Adipocyte (in vitro differentiated cells): ENCODE data around the gene LRRC14B.

ENCODE experiments used
- DNase-seq: peaks from one replicate; pipeline ENCODE4 v3.0.0-alpha.2; 2015; ENCODE audit warnings: low read depth
- H3K27me3 ChIP-seq: replicated peaks from 2 replicates; pipeline ENCODE4 v1.7.0; 2013; ENCODE audit warnings: mild to moderate bottlenecking, low read length, moderate library complexity; ENCODE audit not compliant: control insufficient read depth, insufficient read depth
- H3K36me3 ChIP-seq: 2 replicates; pipeline ENCODE4 v1.7.0; 2013; ENCODE audit warnings: low read length, mild to moderate bottlenecking, moderate library complexity; ENCODE audit not compliant: control insufficient read depth, insufficient read depth, severe bottlenecking
- H3K4me1 ChIP-seq: 2 replicates; pipeline ENCODE4 v1.7.0; 2013; ENCODE audit warnings: mild to moderate bottlenecking, low read length, moderate library complexity; ENCODE audit not compliant: control insufficient read depth, insufficient read depth
- H3K4me3 ChIP-seq: 2 replicates; pipeline ENCODE4 v1.7.0; 2013; ENCODE audit warnings: mild to moderate bottlenecking, low read length, moderate library complexity
- H3K9ac ChIP-seq: 2 replicates; pipeline ENCODE4 v1.7.0; 2013; ENCODE audit warnings: mild to moderate bottlenecking, low read length, moderate library complexity
- H3K9me3 ChIP-seq: 2 replicates; pipeline ENCODE4 v1.7.0; 2013; ENCODE audit warnings: mild to moderate bottlenecking, low read length, moderate library complexity; ENCODE audit not compliant: control insufficient read depth

LRRC14B gene

DNA sequence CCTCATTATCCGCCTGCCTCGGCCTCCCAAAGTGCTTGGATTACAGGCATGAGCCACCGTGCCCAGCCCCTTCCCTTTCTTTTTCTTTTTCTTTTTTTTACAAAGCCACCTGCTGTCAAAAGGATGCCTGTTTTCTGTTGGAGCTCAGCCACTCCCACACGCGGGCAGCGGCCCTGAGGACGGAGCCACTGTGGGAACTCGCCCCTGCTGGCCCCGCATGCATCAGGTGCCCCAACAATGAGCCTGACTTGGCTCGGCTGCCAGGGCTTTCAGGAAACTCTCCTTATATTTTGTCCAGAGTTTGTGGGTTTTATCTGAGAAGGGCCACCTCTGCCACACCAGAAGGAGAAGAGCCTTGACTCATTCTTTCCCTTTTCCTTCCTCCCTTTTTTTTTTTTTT, 37.1 kb upstream of the LRRC14B start:
- H3K9me3 ChIP-seq: no peaks in the 10 kb centered on the region
- no peaks in the 10 kb centered on the region for H3K4me1 ChIP-seq
- H3K9ac ChIP-seq: no peak overlapping the region
- DNase-seq: no peak
- H3K4me3 ChIP-seq: no peak overlapping the region
- peaks cover 17% of the 10 kb centered on the region for H3K27me3 ChIP-seq
- no peaks in the 10 kb centered on the region for H3K36me3 ChIP-seq

- Histone ChIP-seq H3K36me3 (no peaks in the 10 kb centered on the region), H3K27me3 (peaks cover 17% of the 10 kb centered on the region)
- DNase-seq: no peak
These were observed 36.5 kb upstream of the LRRC14B start for GRCh38 chr5:154826-155225.

GRCh38 chr5:155651-156410, 35.5 kb upstream of the LRRC14B start:
- no peaks in the 10 kb centered on the region for H3K36me3 ChIP-seq
- no peak overlapping the region for H3K9ac ChIP-seq

More at GRCh38 chr5:154826-155225, 36.5 kb upstream of the LRRC14B start:
- no peaks in the 10 kb centered on the region for H3K9me3 ChIP-seq
- no peak overlapping the region for H3K9ac ChIP-seq
- no peaks in the 10 kb centered on the region for H3K4me1 ChIP-seq
- H3K4me3 ChIP-seq: no peak overlapping the region

DNA sequence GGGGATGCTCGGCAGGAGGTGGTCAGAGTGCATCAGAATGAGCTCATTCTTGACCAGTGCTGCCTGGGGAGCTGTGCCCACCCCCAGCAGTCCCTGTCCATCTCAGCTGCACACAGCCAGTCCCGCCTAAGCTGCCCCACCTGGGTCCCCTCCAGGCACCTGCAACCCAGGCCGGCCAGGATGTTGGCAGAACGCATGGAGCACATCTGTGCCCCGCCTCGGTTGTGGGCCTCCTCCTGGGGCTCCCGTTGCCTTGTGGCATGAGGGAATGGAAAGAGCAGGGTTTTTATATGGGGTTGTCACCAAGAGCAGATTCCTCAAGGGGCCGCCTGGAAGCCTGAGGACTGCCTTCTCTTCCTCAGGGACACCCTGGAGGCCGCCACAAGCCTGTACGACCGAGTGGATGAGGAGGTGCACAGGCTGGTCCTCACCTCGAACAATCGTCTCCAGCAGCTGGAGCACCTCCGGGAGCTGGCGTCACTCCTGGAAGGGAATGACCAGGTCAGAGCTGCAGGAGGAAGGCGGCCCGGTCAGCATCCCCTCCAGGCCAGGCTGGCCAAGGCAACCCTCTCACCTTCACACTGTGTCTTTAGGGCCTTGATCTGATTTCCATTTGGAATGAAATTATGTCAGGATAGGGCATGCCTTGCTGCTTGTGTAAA, 34.8 kb upstream of the LRRC14B start:
- DNase-seq: no peak
- no peaks in the 10 kb centered on the region for H3K4me1 ChIP-seq
- no peaks in the 10 kb centered on the region for H3K9me3 ChIP-seq
- no peak overlapping the region for H3K4me3 ChIP-seq
- no peak overlapping the region for H3K9ac ChIP-seq
- H3K27me3 ChIP-seq: peaks cover 17% of the 10 kb centered on the region
- no peaks in the 10 kb centered on the region for H3K36me3 ChIP-seq

More at GRCh38 chr5:155651-156410, 35.5 kb upstream of the LRRC14B start:
- no peak for DNase-seq
- H3K4me3 ChIP-seq: no peak overlapping the region
- no peaks in the 10 kb centered on the region for H3K9me3 ChIP-seq
- peaks cover 18% of the 10 kb centered on the region for H3K27me3 ChIP-seq
- no peaks in the 10 kb centered on the region for H3K4me1 ChIP-seq

- H3K36me3 ChIP-seq: no peaks in the 10 kb centered on the region
- no peak overlapping the region for H3K9ac ChIP-seq
These were observed 34.1 kb upstream of the LRRC14B start for GRCh38 chr5:157126-157715.

DNA sequence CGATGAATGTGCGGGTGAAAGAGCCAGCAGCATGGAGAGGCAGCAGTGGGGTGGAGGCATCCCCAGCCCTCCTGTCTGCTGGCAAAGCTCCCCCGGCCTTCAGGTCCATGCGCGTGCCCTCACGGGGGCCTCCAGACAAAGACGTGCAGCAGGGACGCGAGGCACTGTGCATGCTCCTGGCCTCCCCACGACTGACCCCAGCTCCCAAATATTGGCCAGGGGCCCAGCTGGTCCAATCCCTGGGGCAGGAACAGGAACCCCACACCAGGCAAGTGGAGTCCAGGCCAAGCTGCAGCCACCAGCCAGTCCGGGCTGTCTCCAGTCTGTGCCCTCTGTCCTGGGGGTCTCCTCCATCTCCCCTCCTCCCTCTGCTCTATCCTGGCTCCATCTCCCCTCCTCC, 33.5 kb upstream of the LRRC14B start:
- no peaks in the 10 kb centered on the region for H3K36me3 ChIP-seq
- no peaks in the 10 kb centered on the region for H3K4me1 ChIP-seq
- no peaks in the 10 kb centered on the region for H3K9me3 ChIP-seq
- no peak overlapping the region for H3K4me3 ChIP-seq
- no peak overlapping the region for H3K9ac ChIP-seq
- no peak for DNase-seq
- peaks cover 17% of the 10 kb centered on the region for H3K27me3 ChIP-seq

More at GRCh38 chr5:157126-157715, 34.1 kb upstream of the LRRC14B start:
- no peak for DNase-seq
- no peaks in the 10 kb centered on the region for H3K9me3 ChIP-seq
- peaks cover 17% of the 10 kb centered on the region for H3K27me3 ChIP-seq
- no peaks in the 10 kb centered on the region for H3K4me1 ChIP-seq
- no peak overlapping the region for H3K4me3 ChIP-seq

DNA sequence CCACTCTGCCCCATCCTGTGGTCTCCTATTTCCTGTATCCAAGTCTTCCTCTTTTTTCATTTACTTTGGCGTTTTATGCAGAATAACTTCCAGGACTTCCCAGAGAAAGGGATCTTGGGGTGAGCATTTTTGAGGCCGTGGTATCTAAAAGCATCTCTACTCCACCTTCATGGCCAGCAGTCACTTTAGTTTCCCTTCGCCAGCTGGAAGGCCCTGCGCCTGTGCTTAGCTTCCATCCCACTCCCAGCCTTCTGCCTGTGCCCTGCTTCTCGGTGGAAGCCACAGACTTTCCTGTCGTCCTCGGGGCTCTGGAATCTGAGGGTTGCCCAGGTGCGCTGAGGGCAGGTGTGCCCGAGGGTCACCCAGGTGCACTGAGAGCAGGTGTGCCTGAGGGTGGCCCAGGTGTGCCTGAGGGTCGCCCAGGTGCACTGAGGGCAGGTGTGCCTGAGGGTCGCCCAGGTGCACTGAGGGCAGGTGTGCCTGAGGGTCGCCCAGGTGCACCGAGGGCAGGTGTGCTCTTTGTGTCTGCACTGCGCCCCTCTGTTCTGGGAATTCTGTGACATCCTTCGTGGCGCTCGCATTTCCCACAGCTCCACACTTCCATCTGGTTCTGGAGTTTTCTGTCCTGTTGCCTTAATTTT, 32.4 kb upstream of the LRRC14B start:
- H3K36me3 ChIP-seq: no peaks in the 10 kb centered on the region
- no peaks in the 10 kb centered on the region for H3K9me3 ChIP-seq
- no peaks in the 10 kb centered on the region for H3K4me1 ChIP-seq
- DNase-seq: no peak
- H3K4me3 ChIP-seq: no peak overlapping the region
- H3K9ac ChIP-seq: no peak overlapping the region
- peaks cover 18% of the 10 kb centered on the region for H3K27me3 ChIP-seq

GRCh38 chr5:159448-160172, 31.7 kb upstream of the LRRC14B start:
- no peaks in the 10 kb centered on the region for H3K9me3 ChIP-seq
- H3K4me1 ChIP-seq: no peaks in the 10 kb centered on the region
- no peaks in the 10 kb centered on the region for H3K36me3 ChIP-seq
- no peak overlapping the region for H3K9ac ChIP-seq
- DNase-seq: peak; percentile 33
- H3K4me3 ChIP-seq: no peak overlapping the region
- peaks cover 20% of the 10 kb centered on the region for H3K27me3 ChIP-seq

DNA sequence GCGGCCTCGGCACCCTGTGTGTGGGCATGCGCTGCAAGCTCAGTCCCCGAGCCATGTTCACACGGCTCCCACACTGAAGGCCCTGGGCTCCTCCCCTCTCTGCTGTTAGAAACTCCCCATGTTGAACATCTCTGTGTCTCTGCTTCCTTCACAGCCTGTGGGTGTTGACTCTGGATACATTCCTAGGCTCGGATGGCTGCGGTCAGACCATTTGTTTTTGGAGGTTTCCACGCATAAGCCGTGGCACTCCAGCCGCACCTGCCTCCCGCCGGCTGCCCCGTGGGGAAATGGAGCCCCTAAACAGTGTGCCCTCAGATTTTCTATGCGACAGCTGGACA, 31.2 kb upstream of the LRRC14B start:
- no peaks in the 10 kb centered on the region for H3K36me3 ChIP-seq
- peaks cover 20% of the 10 kb centered on the region for H3K27me3 ChIP-seq
- H3K9ac ChIP-seq: no peak overlapping the region
- no peak overlapping the region for H3K4me3 ChIP-seq
- no peaks in the 10 kb centered on the region for H3K9me3 ChIP-seq
- DNase-seq: peak; percentile 43
- H3K4me1 ChIP-seq: no peaks in the 10 kb centered on the region

DNA sequence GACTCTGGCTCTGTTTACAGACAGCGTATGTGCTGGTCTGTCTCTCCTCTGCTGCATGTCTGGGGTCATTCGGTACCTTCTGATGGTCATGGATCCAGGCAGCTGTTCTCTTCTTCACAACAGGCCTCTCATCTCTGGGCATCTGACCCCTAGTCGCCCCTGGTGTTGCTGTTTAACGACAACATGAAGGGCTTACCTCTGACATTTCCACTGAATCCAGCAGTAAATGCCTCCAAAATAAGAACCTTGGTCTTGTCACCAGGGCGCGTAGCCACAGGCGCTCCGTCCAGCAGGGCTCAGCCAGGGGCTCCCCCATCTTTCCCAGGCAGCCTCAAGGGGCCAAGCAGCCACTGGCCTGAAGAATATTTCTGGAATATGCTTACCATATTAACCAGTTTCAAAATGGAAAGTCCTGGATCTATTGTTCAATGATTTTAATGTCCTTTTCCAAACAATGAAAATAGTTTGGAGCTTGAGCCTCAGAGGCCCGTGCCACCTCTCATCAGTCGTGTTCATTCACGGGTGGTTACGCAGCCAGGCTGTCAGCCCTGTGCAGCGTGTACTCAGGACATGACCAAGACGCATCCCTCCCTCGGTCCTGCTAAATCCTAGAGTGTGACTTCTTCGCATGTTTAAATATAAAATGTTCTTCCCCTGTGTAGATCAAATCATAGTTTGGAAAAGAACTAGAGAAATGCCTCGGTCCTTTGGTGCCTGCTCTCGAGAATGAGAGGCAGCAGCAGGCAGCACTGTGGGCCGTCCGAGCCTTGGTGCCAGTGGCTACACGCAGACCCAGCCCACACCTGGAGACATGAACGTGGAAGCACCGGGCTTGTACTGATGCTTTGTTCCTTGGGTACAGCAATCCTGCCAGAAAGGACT, 30.1 kb upstream of the LRRC14B start:
- H3K9ac ChIP-seq: no peak overlapping the region
- H3K36me3 ChIP-seq: no peaks in the 10 kb centered on the region
- H3K4me3 ChIP-seq: no peak overlapping the region
- H3K4me1 ChIP-seq: no peaks in the 10 kb centered on the region
- H3K27me3 ChIP-seq: peaks cover 17% of the 10 kb centered on the region
- DNase-seq: no peak
- H3K9me3 ChIP-seq: no peaks in the 10 kb centered on the region
